ENCODE results near the gene HIVEP2. TPM values are rescaled to one million over a fixed set of nuclear protein-coding genes. Genes with fewer than 3 reads are reported as not detected.

HIVEP2 gene
- total RNA-seq, 1 experiment from 2014 or later: 9.1 TPM

DNA sequence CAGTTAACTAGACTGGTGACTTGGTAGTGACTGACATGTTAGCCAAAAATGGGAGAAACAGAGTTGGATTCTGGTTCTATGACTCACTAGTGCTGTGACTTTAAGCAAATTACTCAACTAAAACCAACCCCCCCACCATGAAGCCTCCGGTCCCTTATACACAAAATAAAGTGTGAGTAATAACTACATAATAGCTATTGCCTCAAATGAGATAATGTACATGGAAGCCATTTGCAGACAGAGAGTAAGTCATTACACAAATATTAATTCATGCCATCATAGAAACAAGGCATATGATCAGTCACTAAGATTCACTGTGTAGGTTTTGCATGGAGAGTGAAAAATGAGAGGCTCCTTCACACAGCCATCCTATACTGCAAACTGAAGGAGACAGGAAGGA, 111.9 kb downstream of the HIVEP2 start:
- BruUV-seq (replicated peaks): no TSS peak
- Histone ChIP-seq H3K79me2 (ENCODE audit: low read length) (peaks cover 14% of the 10 kb centered on the region; the same call in 1 of the 2 replicates), H3K27me3 (ENCODE audit: low read length) (no peaks in the 10 kb centered on the region), H3K4me2 (ENCODE audit: low read length) (peak overlapping the region; percentile 59), H3K27ac (ENCODE audit: low read length) (peak overlapping the region; percentile 91), H2AFZ (ENCODE audit: low read length) (0 out of 2 replicates have a peak overlapping the region, but pooled peaks have one; percentile 1), H3K4me1 (ENCODE audit: insufficient read depth, low read length) (peaks cover 23% of the 10 kb centered on the region), H3K9me2 (replicated peaks; ENCODE audit: low read length) (no peaks in the 10 kb centered on the region), H3K36me3 (ENCODE audit: low read depth, low read length) (no peaks in the 10 kb centered on the region), H3K9ac (ENCODE audit: low read length) (peak overlapping the region; percentile 69), H3F3A (ENCODE audit: low read length, unreplicated experiment) (no peaks in the 10 kb centered on the region), H3K9me3 (ENCODE audit: low read length) (no peaks in the 10 kb centered on the region), H4K20me1 (ENCODE audit: low read length) (no peaks in the 10 kb centered on the region), H3K4me3 (ENCODE audit: low read length) (no peak overlapping the region; the same call in 1 of the 2 replicates)
- POLR2A ChIA-PET (ENCODE audit: unreplicated experiment): interaction anchor here (0.6 kb wide), 1 partner anchor 9 kb away, joined by 6 read pairs; no protein-coding TSS in a partner anchor
- peak; percentile 93 for DNase-seq
- no peak for TF ChIP-seq EZH2 (IDR thresholded peaks at IDR 0.05; ENCODE audit: low read length, unreplicated experiment)
- TF ChIP-seq, protein P1, sequence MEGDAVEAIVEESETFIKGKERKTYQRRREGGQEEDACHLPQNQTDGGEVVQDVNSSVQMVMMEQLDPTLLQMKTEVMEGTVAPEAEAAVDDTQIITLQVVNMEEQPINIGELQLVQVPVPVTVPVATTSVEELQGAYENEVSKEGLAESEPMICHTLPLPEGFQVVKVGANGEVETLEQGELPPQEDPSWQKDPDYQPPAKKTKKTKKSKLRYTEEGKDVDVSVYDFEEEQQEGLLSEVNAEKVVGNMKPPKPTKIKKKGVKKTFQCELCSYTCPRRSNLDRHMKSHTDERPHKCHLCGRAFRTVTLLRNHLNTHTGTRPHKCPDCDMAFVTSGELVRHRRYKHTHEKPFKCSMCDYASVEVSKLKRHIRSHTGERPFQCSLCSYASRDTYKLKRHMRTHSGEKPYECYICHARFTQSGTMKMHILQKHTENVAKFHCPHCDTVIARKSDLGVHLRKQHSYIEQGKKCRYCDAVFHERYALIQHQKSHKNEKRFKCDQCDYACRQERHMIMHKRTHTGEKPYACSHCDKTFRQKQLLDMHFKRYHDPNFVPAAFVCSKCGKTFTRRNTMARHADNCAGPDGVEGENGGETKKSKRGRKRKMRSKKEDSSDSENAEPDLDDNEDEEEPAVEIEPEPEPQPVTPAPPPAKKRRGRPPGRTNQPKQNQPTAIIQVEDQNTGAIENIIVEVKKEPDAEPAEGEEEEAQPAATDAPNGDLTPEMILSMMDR (conservative IDR thresholded peaks at IDR 0.05; ENCODE audit: low read depth, low read length): no peak
- no peak for TF ChIP-seq EZH2phosphoT487 (IDR thresholded peaks at IDR 0.05; ENCODE audit: borderline replicate concordance, low read length)
- CTCF ChIA-PET: interaction anchor here (0.7 kb wide), 1 partner anchor 11 kb away, joined by 4 read pairs; no protein-coding TSS in a partner anchor
- peak; percentile 90 for ATAC-seq
- intact Hi-C loops (cut with micrococcal nuclease): loop anchor here (2.0 to 5.0 kb wide), 2 partner anchors 114 to 179 kb away; no protein-coding TSS in a partner anchor

DNA sequence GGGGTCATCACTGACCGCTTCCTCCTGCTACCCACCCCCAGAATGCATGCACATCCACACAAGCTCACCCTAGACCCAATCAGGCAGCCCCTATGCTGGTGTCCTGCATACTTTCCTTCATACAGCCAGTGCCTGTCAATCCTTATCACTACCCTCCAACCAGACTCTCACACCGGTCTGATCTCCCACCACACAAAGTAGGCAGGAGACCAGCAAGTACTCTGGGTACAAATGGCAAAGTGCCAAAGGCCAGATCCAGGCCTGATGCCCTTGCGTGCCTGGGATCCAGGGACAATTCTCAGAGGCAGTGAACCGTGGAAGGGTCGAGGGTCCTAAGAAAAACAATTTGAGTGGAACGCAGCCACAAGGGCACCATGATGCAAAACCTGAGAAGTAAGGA, 114.2 kb downstream of the HIVEP2 start:
- Histone ChIP-seq H3F3A (ENCODE audit: low read length, unreplicated experiment) (no peaks in the 10 kb centered on the region), H3K27me3 (ENCODE audit: low read length) (no peaks in the 10 kb centered on the region), H4K20me1 (ENCODE audit: low read length) (no peaks in the 10 kb centered on the region), H3K9me2 (replicated peaks; ENCODE audit: low read length) (no peaks in the 10 kb centered on the region), H3K27ac (ENCODE audit: low read length) (no peak overlapping the region), H3K9me3 (ENCODE audit: low read length) (no peaks in the 10 kb centered on the region), H3K4me1 (ENCODE audit: insufficient read depth, low read length) (peaks cover 21% of the 10 kb centered on the region), H3K4me3 (ENCODE audit: low read length) (no peak overlapping the region), H3K9ac (ENCODE audit: low read length) (no peak overlapping the region), H2AFZ (ENCODE audit: low read length) (no peak overlapping the region), H3K79me2 (ENCODE audit: low read length) (no peaks in the 10 kb centered on the region), H3K36me3 (ENCODE audit: low read depth, low read length) (no peaks in the 10 kb centered on the region), H3K4me2 (ENCODE audit: low read length) (no peak overlapping the region)
- TF ChIP-seq EZH2phosphoT487 (IDR thresholded peaks at IDR 0.05; ENCODE audit: borderline replicate concordance, low read length) (no peak), EZH2 (IDR thresholded peaks at IDR 0.05; ENCODE audit: low read length, unreplicated experiment) (no peak)
- TF ChIP-seq, protein P1 (conservative IDR thresholded peaks at IDR 0.05; ENCODE audit: low read depth, low read length): no peak
- ChIA-PET CTCF (no interaction called here), POLR2A (ENCODE audit: unreplicated experiment) (no interaction called here)
- intact Hi-C loops (cut with micrococcal nuclease): loop anchor here (5.0 kb wide), 1 partner anchor 181 kb away; no protein-coding TSS in a partner anchor
- ATAC-seq (no peak), DNase-seq (no peak)
- BruUV-seq (replicated peaks): no TSS peak

DNA sequence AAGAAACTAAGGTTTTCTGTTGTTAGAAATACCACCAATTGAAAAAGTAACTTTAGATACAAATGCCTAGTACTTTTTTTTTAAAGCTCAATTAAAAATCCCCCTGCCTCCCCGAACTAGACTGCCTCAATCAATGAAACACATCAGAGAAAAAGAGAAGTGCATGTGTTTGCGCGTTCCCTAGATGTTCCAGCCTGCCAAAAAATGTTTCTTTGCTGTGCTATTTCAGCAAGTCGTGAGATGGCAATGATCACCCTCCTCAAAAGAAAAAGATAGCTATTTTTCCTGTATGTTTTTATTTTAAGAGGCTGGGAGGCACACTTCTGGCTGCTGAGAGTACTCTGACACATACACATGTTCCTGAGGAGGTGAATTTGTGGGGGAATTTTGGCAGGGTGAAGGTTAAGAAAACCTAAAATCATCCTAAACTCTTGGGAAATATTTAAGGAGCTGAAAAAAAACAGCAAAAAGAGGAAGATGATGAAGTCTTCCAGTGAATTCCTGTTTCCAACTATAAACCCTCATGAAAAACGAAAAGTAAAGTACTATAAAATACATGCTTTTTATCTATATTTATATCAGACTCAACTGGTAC, 114.8 kb downstream of the HIVEP2 start:
- CTCF ChIA-PET: no interaction called here

More for the DNA sequence above, 114.8 kb downstream of the HIVEP2 start:
- ATAC-seq (no peak), DNase-seq (no peak)
- no peaks in the 10 kb centered on the region for H3F3A ChIP-seq (ENCODE audit: low read length, unreplicated experiment)
- no peaks in the 10 kb centered on the region for H4K20me1 ChIP-seq (ENCODE audit: low read length)
- H3K4me3 ChIP-seq (ENCODE audit: low read length): no peak overlapping the region
- no peaks in the 10 kb centered on the region for H3K27me3 ChIP-seq (ENCODE audit: low read length)
- intact Hi-C loops (cut with micrococcal nuclease): loop anchor here (5.0 kb wide), 1 partner anchor 182 kb away; no protein-coding TSS in a partner anchor
- no peak overlapping the region for H3K4me2 ChIP-seq (ENCODE audit: low read length)
- H3K9me2 ChIP-seq (replicated peaks; ENCODE audit: low read length): no peaks in the 10 kb centered on the region
- no peaks in the 10 kb centered on the region for H3K36me3 ChIP-seq (ENCODE audit: low read depth, low read length)
- TF ChIP-seq EZH2phosphoT487 (IDR thresholded peaks at IDR 0.05; ENCODE audit: borderline replicate concordance, low read length) (no peak), EZH2 (IDR thresholded peaks at IDR 0.05; ENCODE audit: low read length, unreplicated experiment) (no peak)
- TF ChIP-seq, protein P1 (conservative IDR thresholded peaks at IDR 0.05; ENCODE audit: low read depth, low read length): no peak
- H3K27ac ChIP-seq (ENCODE audit: low read length): no peak overlapping the region
- POLR2A ChIA-PET (ENCODE audit: unreplicated experiment): no interaction called here
- H3K9ac ChIP-seq (ENCODE audit: low read length): no peak overlapping the region
- no TSS peak for BruUV-seq (replicated peaks)
- no peaks in the 10 kb centered on the region for H3K79me2 ChIP-seq (ENCODE audit: low read length)
- H3K9me3 ChIP-seq (ENCODE audit: low read length): no peaks in the 10 kb centered on the region
- H2AFZ ChIP-seq (ENCODE audit: low read length): no peak overlapping the region
- peaks cover 21% of the 10 kb centered on the region for H3K4me1 ChIP-seq (ENCODE audit: insufficient read depth, low read length)

All from PC-3 (cell line).